HG03064 (cell line): ENCODE measurements around the gene VPS52.

Experiments
- ATAC-seq: cut with Tn5 transposase; IDR thresholded peaks from one replicate; pipeline ENCODE4 v1.9.1; 2021; ENCODE audit warnings: low read depth; ENCODE audit not compliant: unreplicated experiment

VPS52 gene

GRCh38 chr6:33201935-33202334 lies 69.7 kb downstream of the VPS52 start:
- ATAC-seq = no peak

GRCh38 chr6:33201147-33201545 lies 70.5 kb downstream of the VPS52 start:
- no peak for ATAC-seq
